H1 (cell line): ENCODE data around the gene CXCR5. TPM values are rescaled to one million over a fixed set of nuclear protein-coding genes. Genes with fewer than 3 reads are reported as not detected.

Source experiments
- CTCF ChIA-PET: fragments of 300-600 bp; sonication (Branson Sonifier 250); formaldehyde crosslinking; loops from one replicate; lab custom pipeline; 2021; ENCODE audit not compliant: partially characterized antibody; lab: Charles Lee
- POLR2A ChIA-PET: fragments of 300-600 bp; sonication (Branson Sonifier 250); formaldehyde crosslinking; loops from one replicate; lab custom pipeline; 2021; ENCODE audit warnings: inconsistent platforms; ENCODE audit not compliant: partially characterized antibody; lab: Charles Lee
- DNase-seq, 2 experiments: peaks; one replicate each; pipeline versions ENCODE4 v3.0.0 to v3.0.0-alpha.2; 2010 to 2022; ENCODE audit warnings: low spot score in 2 of 2, low read depth in 1 of 2, mixed read lengths in 1 of 2
- FAIRE-seq: peaks from 2 replicates; lab custom pipeline; 2011; peaks lifted over from hg19 to GRCh38; lab: Jason Lieb, UNC
- H2AFZ ChIP-seq: 2 replicates; pipeline ENCODE4 v1.8.1; 2012; ENCODE audit warnings: low read length, inconsistent platforms
- H2AK5ac ChIP-seq: 2 replicates; pipeline ENCODE4 v1.6.1; 2013; ENCODE audit warnings: low read depth, low read length
- H2BK120ac ChIP-seq: replicated peaks from 2 replicates; pipeline ENCODE3; 2013; ENCODE audit warnings: low read depth, low read length, inconsistent platforms
- H2BK12ac ChIP-seq: 2 replicates; pipeline ENCODE4 v1.6.1; 2013; ENCODE audit warnings: low read depth, low read length
- H2BK15ac ChIP-seq: 2 replicates; pipeline ENCODE4 v1.6.1; 2013; ENCODE audit warnings: low read length
- H2BK20ac ChIP-seq: 2 replicates; pipeline ENCODE4 v1.6.1; 2013; ENCODE audit warnings: low read length
- H2BK5ac ChIP-seq: 2 replicates; pipeline ENCODE4 v1.6.1; 2013; ENCODE audit warnings: low read depth, low read length
- H3K14ac ChIP-seq: 2 replicates; pipeline ENCODE4 v1.6.1; 2013; ENCODE audit warnings: inconsistent platforms; ENCODE audit not compliant: insufficient read length
- H3K18ac ChIP-seq: 2 replicates; pipeline ENCODE4 v1.6.1; 2013; ENCODE audit warnings: low read length; ENCODE audit errors: extremely low read depth
- H3K23ac ChIP-seq: 2 replicates; pipeline ENCODE4 v1.6.1; 2013; ENCODE audit warnings: inconsistent platforms; ENCODE audit not compliant: insufficient read length
- H3K23me2 ChIP-seq: 2 replicates; pipeline ENCODE4 v1.6.1; 2013; ENCODE audit warnings: low read depth, low read length
- H3K27ac ChIP-seq: 2 replicates; pipeline ENCODE4 v1.6.1; 2011; ENCODE audit warnings: low read depth, low read length, inconsistent platforms
- H3K27me3 ChIP-seq, 4 experiments: replicated peaks in 1 of 4; 1 replicate in 1 of 4; 2 replicates in 3 of 4; pipeline versions ENCODE4 v1.6.1 to v1.8.1; 2011 to 2013; ENCODE audit warnings: low read length in 3 of 4, mild to moderate bottlenecking in 3 of 4, inconsistent platforms in 2 of 4, mixed read lengths in 2 of 4, moderate library complexity in 1 of 4; ENCODE audit not compliant: control insufficient read depth in 3 of 4, insufficient read depth in 3 of 4; ENCODE audit errors: extremely low read depth in 1 of 4
- H3K36me3 ChIP-seq, 4 experiments: 2 replicates each; pipeline versions ENCODE4 v1.6.1 to v1.8.1; 2011 to 2013; ENCODE audit warnings: mild to moderate bottlenecking in 4 of 4, low read length in 3 of 4, moderate library complexity in 2 of 4, control low read depth in 1 of 4, inconsistent platforms in 1 of 4; ENCODE audit not compliant: insufficient read depth in 4 of 4, control insufficient read depth in 2 of 4
- H3K4ac ChIP-seq: replicated peaks from 2 replicates; pipeline ENCODE3; 2013; ENCODE audit warnings: low read length, low read depth, mixed read lengths, inconsistent platforms; ENCODE audit not compliant: insufficient read length
- H3K4me1 ChIP-seq, 4 experiments: replicated peaks in 1 of 4; 1 replicate in 1 of 4; 2 replicates in 3 of 4; pipeline versions ENCODE4 v1.6.1 to v1.8.1; 2011 to 2013; ENCODE audit warnings: low read length in 3 of 4, inconsistent platforms in 2 of 4, mixed read lengths in 1 of 4; ENCODE audit not compliant: insufficient read depth in 4 of 4, control insufficient read depth in 3 of 4
- H3K4me2 ChIP-seq, 2 experiments: 2 replicates each; pipeline versions ENCODE4 v1.6.1 to v1.8.1; 2011 to 2013; ENCODE audit warnings: low read depth in 2 of 2, low read length in 2 of 2, control low read depth in 1 of 2, inconsistent platforms in 1 of 2, mild to moderate bottlenecking in 1 of 2; ENCODE audit not compliant: insufficient read depth in 1 of 2
- H3K4me3 ChIP-seq, 4 experiments: fragments of 200-600, 300-600 bp in 1 of 4; sonication (generic), shearing (Covaris generic), sonication (Bioruptor Twin) in 1 of 4; 2 replicates each; pipeline versions ENCODE4 v1.5.1 to v1.8.1; 2011 to 2016; ENCODE audit warnings: low read length in 4 of 4, low read depth in 3 of 4, control low read depth in 2 of 4, inconsistent platforms in 2 of 4, mild to moderate bottlenecking in 2 of 4, mixed read lengths in 1 of 4, moderate library complexity in 1 of 4; ENCODE audit not compliant: insufficient read depth in 2 of 4; ENCODE audit errors: extremely low read depth in 1 of 4
- H3K56ac ChIP-seq: replicated peaks from 2 replicates; pipeline ENCODE3; 2013; ENCODE audit warnings: low read depth, mild to moderate bottlenecking, mixed read lengths, low read length, inconsistent platforms; ENCODE audit not compliant: insufficient read length
- H3K79me1 ChIP-seq: 2 replicates; pipeline ENCODE4 v1.6.1; 2013; ENCODE audit warnings: low read depth, low read length, control low read depth
- H3K79me2 ChIP-seq, 2 experiments: 2 replicates each; pipeline versions ENCODE4 v1.6.1 to v1.8.1; 2012 to 2013; ENCODE audit warnings: low read length in 2 of 2, mild to moderate bottlenecking in 2 of 2, inconsistent platforms in 1 of 2; ENCODE audit not compliant: insufficient read depth in 2 of 2, control insufficient read depth in 1 of 2
- H3K9ac ChIP-seq, 4 experiments: replicated peaks in 1 of 4; 1 replicate in 1 of 4; 2 replicates in 3 of 4; pipeline versions ENCODE4 v1.6.1 to v1.8.1; 2011 to 2013; ENCODE audit warnings: low read depth in 3 of 4, low read length in 3 of 4, control low read depth in 2 of 4, mild to moderate bottlenecking in 2 of 4, moderate library complexity in 2 of 4, inconsistent platforms in 1 of 4; ENCODE audit errors: extremely low read depth in 1 of 4
- H3K9me3 ChIP-seq, 2 experiments: 2 replicates each; pipeline versions ENCODE4 v1.6.1 to v1.8.1; 2012 to 2013; ENCODE audit warnings: mild to moderate bottlenecking in 2 of 2, moderate library complexity in 2 of 2, control low read depth in 1 of 2, inconsistent platforms in 1 of 2, low read depth in 1 of 2, low read length in 1 of 2, mixed read lengths in 1 of 2; ENCODE audit not compliant: insufficient read depth in 2 of 2
- H4K20me1 ChIP-seq, 2 experiments: replicated peaks in 1 of 2; 2 replicates each; pipeline versions ENCODE3 to v1.8.1; 2011 to 2013; ENCODE audit warnings: inconsistent platforms in 2 of 2, low read length in 2 of 2, mild to moderate bottlenecking in 1 of 2; ENCODE audit not compliant: insufficient read depth in 2 of 2, control insufficient read depth in 1 of 2
- H4K5ac ChIP-seq: 2 replicates; pipeline ENCODE4 v1.6.1; 2013; ENCODE audit warnings: low read length, low read depth, mixed read lengths, inconsistent platforms; ENCODE audit not compliant: insufficient read length
- H4K8ac ChIP-seq: 2 replicates; pipeline ENCODE4 v1.8.0; 2013; ENCODE audit warnings: mild to moderate bottlenecking, moderate library complexity, low read length, inconsistent platforms; ENCODE audit not compliant: insufficient read depth; ENCODE audit errors: extremely low read depth
- H4K91ac ChIP-seq: replicated peaks from 2 replicates; pipeline ENCODE3; 2013; ENCODE audit warnings: low read length, mixed read lengths, inconsistent platforms; ENCODE audit not compliant: insufficient read length
- BCL11A ChIP-seq, 2 experiments: IDR thresholded peaks; one replicate each; pipeline ENCODE4 v1.6.1; 2011; ENCODE audit warnings: low read depth in 2 of 2, low read length in 2 of 2, mild to moderate bottlenecking in 2 of 2
- CBX5 ChIP-seq: fragments of 300-800, 300-1000 bp; sonication (generic); IDR thresholded peaks from 2 replicates; pipeline ENCODE4 v1.7.1; 2016; ENCODE audit warnings: antibody characterized with exemption, low read length, low read depth
- CREB1 ChIP-seq: IDR thresholded peaks from 2 replicates; pipeline ENCODE4 v1.6.1; 2012; ENCODE audit warnings: inconsistent platforms
- GABPA ChIP-seq: IDR thresholded peaks from 2 replicates; pipeline ENCODE4 v1.6.1; 2011; ENCODE audit warnings: mild to moderate bottlenecking, low read length, moderate library complexity, borderline replicate concordance; ENCODE audit not compliant: insufficient read depth
- GTF2F1 ChIP-seq: IDR thresholded peaks from 2 replicates; pipeline ENCODE4 v1.6.1; 2012; ENCODE audit warnings: low read depth, low read length, improper control_type of control experiment, borderline replicate concordance
- NRF1 ChIP-seq: IDR thresholded peaks from 2 replicates; pipeline ENCODE4 v1.6.1; 2011; ENCODE audit warnings: mild to moderate bottlenecking, low read depth, low read length, improper control_type of control experiment
- POLR2A ChIP-seq, 2 experiments: IDR thresholded peaks; 1 replicate in 1 of 2; 2 replicates in 1 of 2; pipeline ENCODE4 v1.6.1; 2011; ENCODE audit warnings: low read depth in 2 of 2, low read length in 2 of 2, mild to moderate bottlenecking in 2 of 2; ENCODE audit errors: control extremely low read depth in 1 of 2
- SAP30 ChIP-seq: fragments of 300-600 bp; sonication (generic); IDR thresholded peaks from 2 replicates; pipeline ENCODE4 v1.7.1; 2012; ENCODE audit warnings: low read length, moderate library complexity, mild to moderate bottlenecking, inconsistent platforms; ENCODE audit not compliant: insufficient read depth, insufficient replicate concordance
- SIN3A ChIP-seq, 2 experiments: IDR thresholded peaks in 1 of 2; conservative IDR thresholded peaks in 1 of 2; 2 replicates each; pipeline ENCODE4 v1.6.1; 2011 to 2012; ENCODE audit warnings: low read length in 2 of 2, improper control_type of control experiment in 1 of 2, low read depth in 1 of 2, mild to moderate bottlenecking in 1 of 2
- SIX5 ChIP-seq: IDR thresholded peaks from 2 replicates; pipeline ENCODE4 v1.6.1; 2011; ENCODE audit warnings: mild to moderate bottlenecking, low read depth, low read length
- SP1 ChIP-seq: IDR thresholded peaks from 2 replicates; pipeline ENCODE4 v1.6.1; 2011; ENCODE audit warnings: low read depth, low read length
- WGBS, 2 experiments: shearing (Covaris generic) in 1 of 2; methylation state at CpG; one replicate each; pipeline versions ENCODE4 v1.1.6 to v1.1.7; 2013 to 2015; ENCODE audit warnings: low lambda C conversion rate in 2 of 2, mixed read lengths in 2 of 2, inconsistent platforms in 1 of 2, low coverage in 1 of 2, missing lambda C conversion rate in 1 of 2; ENCODE audit not compliant: insufficient replicate concordance in 2 of 2, insufficient coverage in 1 of 2, insufficient read length in 1 of 2; ENCODE audit errors: extremely low coverage in 1 of 2, missing lambda C conversion rate in 1 of 2; 5-methylcytosine and 5-hydroxymethylcytosine counted together
- polyA plus RNA-seq, 7 experiments: library from polyadenylated mRNA; depleted of rRNA in 3 of 7; stranded (reverse) in 5 of 7; unstranded in 2 of 7; fragments of >200 nt in 5 of 7; fragments of 200-250 nt in 2 of 7; gene quantifications; 1 replicate in 5 of 7; 2 replicates in 1 of 7; 4 replicates in 1 of 7; pipeline versions ENCODE4 v1.2.1 to v1.2.3, GENCODE V29; 2011 to 2013; ENCODE audit warnings: missing spikeins in 2 of 7, mixed read lengths in 2 of 7
- total RNA-seq: library from RNA; stranded (reverse); fragmentation: NEBNext Ultra II Directional; extraction: Animal tissue kit (Norgen Biotek cat#: 25700); gene quantifications from 2 replicates; pipeline ENCODE4 v1.2.1, GENCODE V29; 2021

Gene CXCR5
- total and polyA plus RNA-seq, 2 of the 8 experiments (the other 6 are each of a cell fraction or from before 2014, with no cell fraction given) = not detected

GRCh38 chr11:118914987-118915386, 31.3 kb downstream of the CXCR5 start:
- H2BK20ac ChIP-seq = no peak overlapping the region
- H3K4me1 ChIP-seq = peaks cover 15 to 80% (median 71%) of the 10 kb centered on the region in 4 experiments
- no peak overlapping the region for H3K4me2 ChIP-seq
- H3K27ac ChIP-seq = no peak overlapping the region
- no peak overlapping the region for H3K4ac ChIP-seq
- WGBS, 2 experiments = 93% methylated on average over 4 of the region's 4 CpGs; no CpG with 5 or more reads in 1 of the 2 experiments
- no peak overlapping the region for H4K91ac ChIP-seq
- ChIA-PET POLR2A (interaction anchor here (1.1 to 10.7 kb wide), 3 partner anchors 19 to 281 kb away, joined by 4 to 101 read pairs (median 61); partner anchors contain the start of gene DDX6), CTCF (interaction anchor here (1.0 to 2.7 kb wide), 3 partner anchors 13 to 225 kb away, joined by 3 to 12 read pairs (median 5); partner anchors contain the start of gene CXCR5)
- 0 out of 2 replicates have a peak overlapping the region, but pooled peaks have one; percentile 84 for H2BK5ac ChIP-seq
- no peaks in the 10 kb centered on the region for H3K36me3 ChIP-seq
- no peak overlapping the region for H2AFZ ChIP-seq
- no peak overlapping the region for H3K14ac ChIP-seq
- H3K23me2 ChIP-seq = peaks cover 16% of the 10 kb centered on the region
- FAIRE-seq (no peak), DNase-seq (no peak)
- no peak overlapping the region for H4K5ac ChIP-seq
- no peaks in the 10 kb centered on the region for H3K27me3 ChIP-seq
- peaks cover 0 to 75% of the 10 kb centered on the region in 2 experiments; a peak in 3 of 4 replicates for H3K79me2 ChIP-seq
- H3K18ac ChIP-seq = no peak overlapping the region; the same call in 1 of the 2 replicates
- H2BK15ac ChIP-seq = no peak overlapping the region; the same call in 1 of the 2 replicates
- no peaks in the 10 kb centered on the region for H3K9me3 ChIP-seq
- H3K23ac ChIP-seq = no peak overlapping the region
- H2BK12ac ChIP-seq = peak overlapping the region; percentile 4; the same call in 1 of the 2 replicates
- no peak overlapping the region for H2BK120ac ChIP-seq
- H4K8ac ChIP-seq = no peak overlapping the region
- no peaks in the 10 kb centered on the region for H4K20me1 ChIP-seq
- no peak overlapping the region for H3K9ac ChIP-seq
- H3K56ac ChIP-seq = no peak overlapping the region
- H3K4me3 ChIP-seq = no peak overlapping the region
- H2AK5ac ChIP-seq = 0 out of 2 replicates have a peak overlapping the region, but pooled peaks have one; percentile 54
- peaks cover 9% of the 10 kb centered on the region for H3K79me1 ChIP-seq
- TF ChIP-seq GTF2F1 (no peak), CBX5 (no peak), BCL11A (IDR thresholded peaks at IDR 0.05; ENCODE audit: low read depth in 2 of 2, low read length in 2 of 2) (no peak), NRF1 (no peak), SIX5 (no peak), SP1 (no peak), GABPA (no peak), SIN3A (conservative IDR thresholded peaks at IDR 0.05 in 1 of 2, IDR thresholded peaks at IDR 0.05 in 1 of 2; ENCODE audit: low read depth in 1 of 2, low read length in 2 of 2) (no peak), POLR2A (IDR thresholded peaks at IDR 0.05; ENCODE audit: control extremely low read depth in 1 of 2, low read depth in 2 of 2, low read length in 2 of 2) (no peak), CREB1 (no peak), SAP30 (no peak)
